Measurements from ENCODE around the gene KLK10. TPM values are rescaled to one million over a fixed set of nuclear protein-coding genes. Genes with fewer than 3 reads are reported as not detected.

The KLK10 gene
- total RNA-seq, 6 donors from 2014 or later = 4.8 to 21.7 (median 18.6) TPM; not detected in 1

DNA sequence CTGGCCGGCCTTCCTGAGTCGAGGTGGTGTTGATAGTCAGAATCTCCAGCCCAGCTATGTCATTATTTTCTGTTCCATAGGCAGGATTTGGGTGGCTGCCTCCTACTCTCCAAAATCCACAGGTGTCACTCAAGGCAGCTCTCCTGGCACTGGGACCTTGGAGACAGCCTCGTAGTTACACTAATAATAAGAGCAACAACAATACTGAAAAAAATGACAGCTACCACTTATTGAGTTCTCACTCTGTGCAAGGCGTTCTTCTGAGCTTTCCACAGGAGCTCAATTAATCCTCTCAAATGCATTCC lies 27.5 kb upstream of the KLK10 start:
- ATAC-seq (ENCODE audit: low FRiP score in 2 of 2) = no peak
- no peak for DNase-seq
- H3K36me3 ChIP-seq = no peaks in the 10 kb centered on the region

DNA sequence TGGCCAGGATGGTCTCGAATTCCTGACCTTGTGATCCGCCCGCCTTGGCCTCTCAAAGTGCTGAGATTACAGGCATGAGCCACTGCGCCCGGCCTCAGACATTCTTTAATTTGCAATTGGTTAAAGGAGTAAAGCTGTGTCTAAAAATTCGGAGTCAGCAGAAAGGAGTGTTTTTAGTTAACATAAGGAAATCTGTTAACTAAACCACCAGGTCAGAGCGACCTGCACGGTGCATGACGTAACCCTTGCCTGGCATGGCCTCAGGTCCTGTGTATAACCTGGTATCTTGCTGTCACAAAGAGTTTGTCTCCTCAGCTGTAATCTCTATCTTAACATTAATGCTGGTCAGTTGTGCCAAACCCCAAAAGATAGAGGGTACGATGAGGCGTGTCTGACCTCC lies 24.8 kb upstream of the KLK10 start:
- no peaks in the 10 kb centered on the region for H3K9me3 ChIP-seq
- no peaks in the 10 kb centered on the region for H3K4me1 ChIP-seq
- H3K36me3 ChIP-seq = no peaks in the 10 kb centered on the region
- H3K27ac ChIP-seq = no peak overlapping the region
- no peak for ATAC-seq (ENCODE audit: low FRiP score in 2 of 2)
- 79 to 84% methylated on average over 11 of the region's 11 CpGs for WGBS, 2 donors
- TF ChIP-seq, protein P1, sequence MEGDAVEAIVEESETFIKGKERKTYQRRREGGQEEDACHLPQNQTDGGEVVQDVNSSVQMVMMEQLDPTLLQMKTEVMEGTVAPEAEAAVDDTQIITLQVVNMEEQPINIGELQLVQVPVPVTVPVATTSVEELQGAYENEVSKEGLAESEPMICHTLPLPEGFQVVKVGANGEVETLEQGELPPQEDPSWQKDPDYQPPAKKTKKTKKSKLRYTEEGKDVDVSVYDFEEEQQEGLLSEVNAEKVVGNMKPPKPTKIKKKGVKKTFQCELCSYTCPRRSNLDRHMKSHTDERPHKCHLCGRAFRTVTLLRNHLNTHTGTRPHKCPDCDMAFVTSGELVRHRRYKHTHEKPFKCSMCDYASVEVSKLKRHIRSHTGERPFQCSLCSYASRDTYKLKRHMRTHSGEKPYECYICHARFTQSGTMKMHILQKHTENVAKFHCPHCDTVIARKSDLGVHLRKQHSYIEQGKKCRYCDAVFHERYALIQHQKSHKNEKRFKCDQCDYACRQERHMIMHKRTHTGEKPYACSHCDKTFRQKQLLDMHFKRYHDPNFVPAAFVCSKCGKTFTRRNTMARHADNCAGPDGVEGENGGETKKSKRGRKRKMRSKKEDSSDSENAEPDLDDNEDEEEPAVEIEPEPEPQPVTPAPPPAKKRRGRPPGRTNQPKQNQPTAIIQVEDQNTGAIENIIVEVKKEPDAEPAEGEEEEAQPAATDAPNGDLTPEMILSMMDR (IDR thresholded peaks at IDR 0.05) = no peak
- TF ChIP-seq POLR2A (IDR thresholded peaks at IDR 0.05) = no peak
- no peak for TF ChIP-seq EP300 (IDR thresholded peaks at IDR 0.05)
- TF ChIP-seq POLR2AphosphoS5 (IDR thresholded peaks at IDR 0.05) = no peak
- H3K27me3 ChIP-seq = no peaks in the 10 kb centered on the region
- H3K4me3 ChIP-seq = no peak overlapping the region
- no peak for DNase-seq

More for the DNA sequence above, 27.5 kb upstream of the KLK10 start:
- H3K27ac ChIP-seq = no peak overlapping the region
- H3K4me3 ChIP-seq = no peak overlapping the region
- WGBS, 2 donors = 6 to 10% methylated on average over 4 of the region's 4 CpGs
- TF ChIP-seq, protein P1 (IDR thresholded peaks at IDR 0.05) = no peak
- TF ChIP-seq POLR2AphosphoS5 (IDR thresholded peaks at IDR 0.05) (no peak), EP300 (IDR thresholded peaks at IDR 0.05) (no peak), POLR2A (IDR thresholded peaks at IDR 0.05) (no peak)
- H3K4me1 ChIP-seq = no peaks in the 10 kb centered on the region
- H3K9me3 ChIP-seq = no peaks in the 10 kb centered on the region
- no peaks in the 10 kb centered on the region for H3K27me3 ChIP-seq

DNA sequence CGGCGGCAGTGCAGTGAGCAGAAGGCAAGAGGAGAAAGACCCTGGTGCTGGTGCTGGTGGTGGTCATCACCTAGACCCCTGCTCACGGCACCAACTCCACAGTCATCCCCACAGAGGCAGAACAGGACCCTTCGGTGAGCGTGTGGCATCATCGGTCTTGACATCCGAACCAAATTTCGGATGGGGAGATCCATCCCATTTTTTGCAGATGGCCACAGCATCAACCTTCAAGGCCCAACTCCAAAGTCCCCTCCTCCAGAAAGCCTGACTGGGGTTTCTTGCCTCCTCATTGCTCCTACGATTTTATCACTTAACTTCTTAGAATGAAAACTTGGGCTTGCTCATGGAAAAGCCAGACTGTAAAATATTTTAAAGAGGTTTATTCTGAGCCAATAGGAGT lies 24.0 kb upstream of the KLK10 start:
- no peaks in the 10 kb centered on the region for H3K4me1 ChIP-seq
- H3K4me3 ChIP-seq = no peak overlapping the region
- no peaks in the 10 kb centered on the region for H3K27me3 ChIP-seq
- H3K27ac ChIP-seq = no peak overlapping the region
- H3K9me3 ChIP-seq = no peaks in the 10 kb centered on the region
- no peaks in the 10 kb centered on the region for H3K36me3 ChIP-seq
- TF ChIP-seq, protein P1 (IDR thresholded peaks at IDR 0.05) = no peak
- no peak for TF ChIP-seq POLR2AphosphoS5 (IDR thresholded peaks at IDR 0.05)
- TF ChIP-seq EP300 (IDR thresholded peaks at IDR 0.05) = no peak
- TF ChIP-seq POLR2A (IDR thresholded peaks at IDR 0.05) = no peak
- no peak for DNase-seq
- no peak for ATAC-seq (ENCODE audit: low FRiP score in 2 of 2)
- WGBS, 2 donors = 81 to 85% methylated on average over 9 of the region's 9 CpGs

DNA sequence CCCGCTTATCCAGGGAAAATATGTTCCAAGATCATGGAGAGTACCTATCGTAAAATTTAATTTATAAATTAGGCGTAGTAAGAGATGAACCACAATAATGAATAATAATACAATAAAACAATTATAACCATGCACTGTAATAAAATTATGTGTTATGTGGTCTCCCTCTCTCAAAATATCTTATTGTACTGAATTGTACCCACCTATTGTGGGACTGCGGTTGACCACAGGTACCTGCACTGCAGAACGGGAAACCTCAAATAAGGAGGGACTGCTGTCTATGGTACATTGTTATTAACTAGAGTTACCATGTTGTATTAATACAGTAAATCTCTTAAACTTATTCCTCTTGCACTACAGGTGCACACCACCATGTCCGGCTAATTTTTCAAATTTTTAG lies 20.6 kb upstream of the KLK10 start:
- Histone ChIP-seq H3K4me3 (no peak overlapping the region), H3K4me1 (no peaks in the 10 kb centered on the region), H3K27ac (no peak overlapping the region), H3K27me3 (no peaks in the 10 kb centered on the region), H3K36me3 (no peaks in the 10 kb centered on the region), H3K9me3 (no peaks in the 10 kb centered on the region)
- no peak for ATAC-seq (ENCODE audit: low FRiP score in 2 of 2)
- WGBS, 2 donors = 90 to 91% methylated on average over 6 of the region's 6 CpGs
- no peak for DNase-seq
- TF ChIP-seq EP300 (IDR thresholded peaks at IDR 0.05) (no peak), POLR2AphosphoS5 (IDR thresholded peaks at IDR 0.05) (no peak), POLR2A (IDR thresholded peaks at IDR 0.05) (no peak)
- TF ChIP-seq, protein P1 (IDR thresholded peaks at IDR 0.05) = no peak

DNA sequence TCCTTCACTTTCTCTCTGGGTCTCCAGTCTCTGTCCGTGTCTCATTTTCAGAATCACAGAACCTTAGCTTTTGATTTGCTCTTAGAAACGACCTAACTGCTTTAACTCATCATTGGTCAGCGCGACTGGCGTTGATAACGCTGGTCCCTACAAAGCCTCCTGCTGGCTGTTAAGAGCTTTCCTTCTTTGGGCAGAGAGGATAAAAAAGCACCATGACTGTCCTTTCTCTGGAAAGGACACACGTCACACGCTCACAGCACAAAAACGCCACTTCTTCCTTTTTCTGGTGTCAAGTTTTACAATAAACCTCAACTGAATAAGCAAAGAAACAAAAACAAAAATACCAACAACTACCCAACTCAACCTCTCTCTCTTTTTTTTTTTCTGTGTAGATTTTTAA lies 17.0 kb upstream of the KLK10 start:
- TF ChIP-seq EP300 (IDR thresholded peaks at IDR 0.05) (no peak), POLR2A (IDR thresholded peaks at IDR 0.05) (no peak), POLR2AphosphoS5 (IDR thresholded peaks at IDR 0.05) (no peak)
- TF ChIP-seq, protein P1 (IDR thresholded peaks at IDR 0.05) = no peak
- Histone ChIP-seq H3K9me3 (no peaks in the 10 kb centered on the region), H3K36me3 (no peaks in the 10 kb centered on the region), H3K27ac (no peak overlapping the region), H3K4me3 (no peak overlapping the region), H3K27me3 (no peaks in the 10 kb centered on the region), H3K4me1 (no peaks in the 10 kb centered on the region)
- ATAC-seq (ENCODE audit: low FRiP score in 2 of 2) (no peak), DNase-seq (no peak)
- 47 to 54% methylated on average over 9 of the region's 9 CpGs for WGBS, 2 donors

All from upper lobe of left lung (tissue), 6 donors.